ENCODE results near the gene C2CD4C. TPM values are rescaled to one million over a fixed set of nuclear protein-coding genes. Genes with fewer than 3 reads are reported as not detected.
"Not testable (repeated sequence)": the region's sequence is repeated elsewhere in the genome, so short reads cannot be mapped to it uniquely, and the experiment has no call there.

The C2CD4C gene
- total RNA-seq, 1 experiment from 2014 or later: 14.6 TPM

GRCh38 chr19:383040-383439, 25.9 kb downstream of the C2CD4C start:
- Histone ChIP-seq H3K79me2 (ENCODE audit: insufficient read depth, low read length) (no peaks in the 10 kb centered on the region), H2BK12ac (ENCODE audit: insufficient read length, low read depth, low read length) (no peak overlapping the region), H4K5ac (ENCODE audit: insufficient read length, low read depth, low read length) (no peak overlapping the region), H2AFZ (ENCODE audit: low read length) (no peak overlapping the region), H2BK120ac (ENCODE audit: low read depth, low read length, poor library complexity, severe bottlenecking) (no peak overlapping the region), H4K91ac (ENCODE audit: insufficient read length, low read depth, low read length) (no peak overlapping the region), H2BK20ac (ENCODE audit: low read depth, low read length, poor library complexity, severe bottlenecking) (no peak overlapping the region), H3K18ac (ENCODE audit: insufficient read length, low read depth, low read length) (no peak overlapping the region), H3K9me3 (ENCODE audit: control insufficient read depth, low read depth, low read length) (no peaks in the 10 kb centered on the region), H3K14ac (ENCODE audit: insufficient read depth, low read length) (no peak overlapping the region), H3K4me2 (ENCODE audit: insufficient read depth, insufficient read length, low read length) (no peak overlapping the region), H3K27me3 (ENCODE audit: insufficient read depth, low read length) (no peaks in the 10 kb centered on the region), H3K4me1 (ENCODE audit: insufficient read depth, low read length) (no peaks in the 10 kb centered on the region), H3K79me1 (ENCODE audit: insufficient read depth, low read depth, low read length, poor library complexity, severe bottlenecking) (no peaks in the 10 kb centered on the region), H3K9ac (ENCODE audit: extremely low read depth, insufficient read length, low read length) (no peak overlapping the region), H2AK5ac (ENCODE audit: insufficient read length, low read length) (no peak overlapping the region), H2BK15ac (ENCODE audit: low read depth, low read length) (no peak overlapping the region), H4K8ac (replicated peaks; ENCODE audit: insufficient read length, low read depth, low read length) (no peak overlapping the region), H3K27ac (ENCODE audit: insufficient read length, low read depth, low read length) (no peak overlapping the region), H2BK5ac (ENCODE audit: insufficient read length, low read length) (no peak overlapping the region), H3K4ac (ENCODE audit: low read depth, low read length) (no peak overlapping the region), H4K20me1 (ENCODE audit: control insufficient read depth, insufficient read depth, insufficient read length) (no peaks in the 10 kb centered on the region), H3T11ph (ENCODE audit: low read length) (no peak overlapping the region), H3K23me2 (ENCODE audit: insufficient read length, low read depth, low read length, poor library complexity, severe bottlenecking) (no peaks in the 10 kb centered on the region), H3K23ac (ENCODE audit: insufficient read length, low read depth, low read length) (no peak overlapping the region), H3K56ac (ENCODE audit: insufficient read length, low read depth, low read length) (no peak overlapping the region)
- no peak for TF ChIP-seq CTCF (conservative IDR thresholded peaks at IDR 0.05)
- Mint-ChIP-seq H3K4me1 (peaks cover 28 to 35% of the 10 kb centered on the region in 2 experiments), H3K9me3 (peaks cover 15 to 27% of the 10 kb centered on the region in 2 experiments), H3K4me3 (no peak overlapping the region), H3K36me3 (ENCODE audit: insufficient read depth in 1 of 3, low read depth in 3 of 3) (peaks cover 0 to 4% (median 2%) of the 10 kb centered on the region in 3 experiments; a peak in 3 of 7 replicates), H3K27me3 (ENCODE audit: low read depth) (peaks cover 43% of the 10 kb centered on the region), H3K27ac (no peak overlapping the region)
- no CpG with 5 or more reads among the region's 19 CpGs for WGBS (ENCODE audit: extremely low coverage, insufficient read length, low lambda C conversion rate)
- DNase-seq: no peak

GRCh38 chr19:382578-382977, 26.4 kb downstream of the C2CD4C start:
- H3K79me2 ChIP-seq (ENCODE audit: insufficient read depth, low read length); H4K20me1 ChIP-seq (ENCODE audit: control insufficient read depth, insufficient read depth, insufficient read length); H3K23ac ChIP-seq (ENCODE audit: insufficient read length, low read depth, low read length); H3K4ac ChIP-seq (ENCODE audit: low read depth, low read length); H3K27ac ChIP-seq (ENCODE audit: insufficient read length, low read depth, low read length); H3K36me3 Mint-ChIP-seq (ENCODE audit: insufficient read depth in 1 of 3, low read depth in 3 of 3); H2BK15ac ChIP-seq (ENCODE audit: low read depth, low read length); H3K9ac ChIP-seq (ENCODE audit: extremely low read depth, insufficient read length, low read length); H3T11ph ChIP-seq (ENCODE audit: low read length); H3K79me1 ChIP-seq (ENCODE audit: insufficient read depth, low read depth, low read length, poor library complexity, severe bottlenecking); H4K8ac ChIP-seq (replicated peaks; ENCODE audit: insufficient read length, low read depth, low read length); H4K5ac ChIP-seq (ENCODE audit: insufficient read length, low read depth, low read length); H2BK12ac ChIP-seq (ENCODE audit: insufficient read length, low read depth, low read length); H3K23me2 ChIP-seq (ENCODE audit: insufficient read length, low read depth, low read length, poor library complexity, severe bottlenecking); H3K27me3 ChIP-seq (ENCODE audit: insufficient read depth, low read length); H3K14ac ChIP-seq (ENCODE audit: insufficient read depth, low read length); DNase-seq; H3K18ac ChIP-seq (ENCODE audit: insufficient read length, low read depth, low read length); H2BK120ac ChIP-seq (ENCODE audit: low read depth, low read length, poor library complexity, severe bottlenecking); H3K4me3 Mint-ChIP-seq; H2AK5ac ChIP-seq (ENCODE audit: insufficient read length, low read length); H3K9me3 ChIP-seq (ENCODE audit: control insufficient read depth, low read depth, low read length); H3K56ac ChIP-seq (ENCODE audit: insufficient read length, low read depth, low read length); H3K4me1 ChIP-seq (ENCODE audit: insufficient read depth, low read length); H4K91ac ChIP-seq (ENCODE audit: insufficient read length, low read depth, low read length); H2BK5ac ChIP-seq (ENCODE audit: insufficient read length, low read length); H2BK20ac ChIP-seq (ENCODE audit: low read depth, low read length, poor library complexity, severe bottlenecking); H3K4me2 ChIP-seq (ENCODE audit: insufficient read depth, insufficient read length, low read length); H2AFZ ChIP-seq (ENCODE audit: low read length); H3K27ac Mint-ChIP-seq: not testable (repeated sequence)
- peaks cover 43% of the 10 kb centered on the region for H3K27me3 Mint-ChIP-seq (ENCODE audit: low read depth)
- H3K9me3 Mint-ChIP-seq: peaks cover 15 to 27% of the 10 kb centered on the region in 2 experiments
- H3K4me1 Mint-ChIP-seq: peaks cover 29 to 36% of the 10 kb centered on the region in 2 experiments
- WGBS (ENCODE audit: extremely low coverage, insufficient read length, low lambda C conversion rate): no CpG with 5 or more reads among the region's 9 CpGs
